OCI-LY3 (cell line): Measurements from ENCODE around the gene DTNBP1.

Experiments
- H2AFZ ChIP-seq: fragments of 200-600, 300-600 bp; shearing (Covaris generic); 2 replicates; pipeline ENCODE4 v1.6.0; 2014; ENCODE audit warnings: antibody characterized with exemption, low read depth, low read length
- H3K27ac ChIP-seq: fragments of 200-600, 300-600 bp; sonication (generic); 2 replicates; pipeline ENCODE4 v1.5.1; 2014; ENCODE audit warnings: mild to moderate bottlenecking, low read length, moderate library complexity, mixed read lengths
- H3K27me3 ChIP-seq: fragments of 200-600, 300-600 bp; sonication (generic); 2 replicates; pipeline ENCODE4 v1.6.1; 2014; ENCODE audit warnings: low read depth, low read length, mixed read lengths
- H3K36me3 ChIP-seq: fragments of 200-600, 300-600 bp; sonication (generic); replicated peaks from 2 replicates; pipeline ENCODE3; 2014; ENCODE audit warnings: low read depth, low read length, mixed read lengths
- H3K4me1 ChIP-seq: fragments of 300-600, 200-600 bp; sonication (generic); 2 replicates; pipeline ENCODE4 v1.6.1; 2014; ENCODE audit warnings: low read length, mixed read lengths
- H3K4me2 ChIP-seq: fragments of 200-600, 300-600 bp; sonication (generic); 2 replicates; pipeline ENCODE4 v1.6.1; 2014; ENCODE audit warnings: low read length, mixed read lengths
- H3K4me3 ChIP-seq: fragments of 300-600, 200-600 bp; sonication (generic); 2 replicates; pipeline ENCODE4 v1.5.1; 2014; ENCODE audit warnings: antibody characterized with exemption, mild to moderate bottlenecking, low read length, moderate library complexity
- H3K79me2 ChIP-seq: fragments of 300-600, 200-600 bp; shearing (Covaris generic); 2 replicates; pipeline ENCODE4 v1.6.1; 2014; ENCODE audit warnings: mild to moderate bottlenecking, low read length, mixed read lengths
- H3K9ac ChIP-seq: fragments of 300-600, 200-600 bp; shearing (Covaris generic); 2 replicates; pipeline ENCODE4 v1.6.0; 2014; ENCODE audit warnings: mild to moderate bottlenecking, low read length, moderate library complexity
- H3K9me3 ChIP-seq: fragments of 200-600, 300-600 bp; shearing (Covaris generic); 2 replicates; pipeline ENCODE4 v1.6.1; 2014; ENCODE audit warnings: low read length, mixed read lengths; ENCODE audit not compliant: insufficient read depth
- H4K20me1 ChIP-seq: fragments of 200-600, 300-600 bp; sonication (generic); 2 replicates; pipeline ENCODE4 v1.6.1; 2016; ENCODE audit warnings: low read length, mixed read lengths; ENCODE audit not compliant: insufficient read depth
- CTCF ChIP-seq: fragments of 200-600, 300-600 bp; sonication (generic); IDR thresholded peaks from 2 replicates; pipeline ENCODE4 v1.5.1; 2014; ENCODE audit warnings: antibody characterized with exemption, low read length, low read depth
- EZH2phosphoT487 ChIP-seq: fragments of 200-600 bp; shearing (Covaris generic); IDR thresholded peaks from 2 replicates; pipeline ENCODE4 v1.6.1; 2018; ENCODE audit warnings: antibody characterized with exemption, mixed run types, low read depth

Gene DTNBP1

GRCh38 chr6:15574486-15574885 is 88.3 kb downstream of the DTNBP1 start:
- Histone ChIP-seq H3K4me3 (no peak overlapping the region), H3K9ac (no peak overlapping the region), H2AFZ (no peak overlapping the region), H3K27me3 (no peaks in the 10 kb centered on the region), H3K36me3 (no peaks in the 10 kb centered on the region), H3K79me2 (no peaks in the 10 kb centered on the region), H4K20me1 (no peaks in the 10 kb centered on the region), H3K9me3 (no peaks in the 10 kb centered on the region), H3K27ac (no peak overlapping the region), H3K4me2 (no peak overlapping the region), H3K4me1 (no peaks in the 10 kb centered on the region)
- TF ChIP-seq CTCF = no peak

- Histone ChIP-seq H3K9me3 (no peaks in the 10 kb centered on the region), H3K4me3 (no peak overlapping the region), H2AFZ (no peak overlapping the region), H3K27me3 (no peaks in the 10 kb centered on the region), H3K36me3 (no peaks in the 10 kb centered on the region), H3K79me2 (no peaks in the 10 kb centered on the region), H4K20me1 (no peaks in the 10 kb centered on the region), H3K27ac (no peak overlapping the region), H3K9ac (no peak overlapping the region), H3K4me1 (no peaks in the 10 kb centered on the region), H3K4me2 (no peak overlapping the region)
- TF ChIP-seq CTCF (no peak), EZH2phosphoT487 (no peak)
Measured at GRCh38 chr6:15574023-15574422, 88.8 kb downstream of the DTNBP1 start.

- no peaks in the 10 kb centered on the region for H4K20me1 ChIP-seq
- no peak overlapping the region for H2AFZ ChIP-seq
- H3K27me3 ChIP-seq = no peaks in the 10 kb centered on the region
- no peaks in the 10 kb centered on the region for H3K79me2 ChIP-seq
- H3K4me3 ChIP-seq = no peak overlapping the region
- TF ChIP-seq CTCF (no peak), EZH2phosphoT487 (no peak)
- no peak overlapping the region for H3K27ac ChIP-seq
- H3K4me2 ChIP-seq = no peak overlapping the region
- no peak overlapping the region for H3K9ac ChIP-seq
- H3K4me1 ChIP-seq = no peaks in the 10 kb centered on the region
- H3K36me3 ChIP-seq = no peaks in the 10 kb centered on the region
- H3K9me3 ChIP-seq = no peaks in the 10 kb centered on the region
Measured at GRCh38 chr6:15573384-15573783, 89.4 kb downstream of the DTNBP1 start.

- Histone ChIP-seq H3K27ac (no peak overlapping the region), H3K27me3 (no peaks in the 10 kb centered on the region), H3K36me3 (no peaks in the 10 kb centered on the region), H3K4me3 (no peak overlapping the region), H3K4me2 (no peak overlapping the region), H3K9ac (no peak overlapping the region), H3K4me1 (no peaks in the 10 kb centered on the region), H3K9me3 (no peaks in the 10 kb centered on the region), H2AFZ (no peak overlapping the region), H4K20me1 (no peaks in the 10 kb centered on the region), H3K79me2 (no peaks in the 10 kb centered on the region)
- TF ChIP-seq CTCF (no peak), EZH2phosphoT487 (no peak)
Measured at GRCh38 chr6:15572296-15573016, 90.4 kb downstream of the DTNBP1 start.
